Muscle of leg (tissue), 16 donors: ENCODE results near the gene S100A13. TPM values are rescaled to one million over a fixed set of nuclear protein-coding genes. Genes with fewer than 3 reads are reported as not detected.
"Not testable (repeated sequence)": the region's sequence is repeated elsewhere in the genome, so short reads cannot be mapped to it uniquely, and the experiment has no call there.

Experiments used
- DNase-seq: peaks from one replicate; pipeline ENCODE4 v3.0.0; 2013
- H3K27ac ChIP-seq: one replicate; pipeline ENCODE4 v1.5.1; 2013; ENCODE audit warnings: mild to moderate bottlenecking, low read length, control low read depth
- H3K27me3 ChIP-seq: one replicate; pipeline ENCODE4 v1.6.1; 2013; ENCODE audit warnings: low read length; ENCODE audit not compliant: control insufficient read depth, insufficient read depth
- H3K36me3 ChIP-seq: one replicate; pipeline ENCODE4 v1.6.1; 2013; ENCODE audit warnings: low read length; ENCODE audit not compliant: control insufficient read depth, insufficient read depth
- H3K4me1 ChIP-seq: one replicate; pipeline ENCODE4 v1.6.1; 2013; ENCODE audit warnings: low read length; ENCODE audit not compliant: control insufficient read depth, insufficient read depth
- H3K4me3 ChIP-seq: one replicate; pipeline ENCODE4 v1.5.1; 2013; ENCODE audit warnings: low read length, control low read depth
- H3K9me3 ChIP-seq: replicated peaks from 2 replicates; pipeline ENCODE4 v1.6.1; 2013; ENCODE audit warnings: low read depth, low read length; ENCODE audit not compliant: control insufficient read depth
- WGBS: methylation state at CpG from one replicate; pipeline ENCODE4 v1.1.5; 2013; ENCODE audit warnings: missing lambda C conversion rate; ENCODE audit not compliant: insufficient coverage; 5-methylcytosine and 5-hydroxymethylcytosine counted together
- long read RNA-seq, 11 donors: transcript quantifications; one replicate each; lab custom pipeline, GENCODE V29; 2026
- polyA plus RNA-seq, 8 donors: library from polyadenylated mRNA; unstranded; fragments of 120-200 nt; gene quantifications; one replicate each; pipeline versions ENCODE4 v1.2.1 to v1.2.3, GENCODE V29; 2013; ENCODE audit warnings: inconsistent platforms in 1 of 8, low replicate concordance in 1 of 8; ENCODE audit not compliant: insufficient read length in 8 of 8, insufficient read depth in 1 of 8
- total RNA-seq: library from RNA; stranded (reverse); fragments of 120-200 nt; gene quantifications from one replicate; pipeline ENCODE4 v1.2.4, GENCODE V29; 2013

The S100A13 gene
- total RNA-seq (111 TPM), polyA plus RNA-seq (10 to 100 TPM; 58.4 to 85.4 (median 70.6) TPM)
- long read RNA-seq, donor 1, partial matches to known transcripts: 17 of 18 reads
- long read RNA-seq, donor 1, other reads (novel, unspliced or antisense): 0 of 18 reads
- long read RNA-seq, donor 2, partial matches to known transcripts: 0 of 2 reads
- long read RNA-seq, donor 2, other reads (novel, unspliced or antisense): 0 of 2 reads
- long read RNA-seq, donor 3, partial matches to known transcripts: 7 of 10 reads
- long read RNA-seq, donor 3, other reads (novel, unspliced or antisense): 0 of 10 reads
- long read RNA-seq, donor 4, partial matches to known transcripts: 38 of 42 reads
- long read RNA-seq, donor 4, other reads (novel, unspliced or antisense): 0 of 42 reads
- long read RNA-seq, donor 5, partial matches to known transcripts: 0 of 2 reads
- long read RNA-seq, donor 5, other reads (novel, unspliced or antisense): 0 of 2 reads
- long read RNA-seq, donor 6, partial matches to known transcripts: 105 of 109 reads
- long read RNA-seq, donor 6, other reads (novel, unspliced or antisense): 0 of 109 reads
- long read RNA-seq, donor 7, partial matches to known transcripts: 99 of 102 reads
- long read RNA-seq, donor 7, other reads (novel, unspliced or antisense): 0 of 102 reads
- long read RNA-seq, donor 8, partial matches to known transcripts: 67 of 72 reads
- long read RNA-seq, donor 8, other reads (novel, unspliced or antisense): 0 of 72 reads
- long read RNA-seq, donor 9, partial matches to known transcripts: 68 of 70 reads
- long read RNA-seq, donor 9, other reads (novel, unspliced or antisense): 0 of 70 reads
- long read RNA-seq, donor 10, partial matches to known transcripts: 87 of 91 reads
- long read RNA-seq, donor 10, other reads (novel, unspliced or antisense): 0 of 91 reads
- long read RNA-seq, donor 11, partial matches to known transcripts: 71 of 74 reads
- long read RNA-seq, donor 11, other reads (novel, unspliced or antisense): 0 of 74 reads

GRCh38 chr1:153626904-153627714 is at the start of gene S100A13:
Gene S100A13, minus strand, starts transcription at chr1:153627505. Its CDS starts 1,033 bp downstream, at chr1:153626472.
- 0% methylated on average over 14 of the region's 28 CpGs for WGBS
- Histone ChIP-seq H3K36me3 (peaks cover 22% of the 10 kb centered on the region), H3K4me1 (peaks cover 52% of the 10 kb centered on the region), H3K9me3 (no peaks in the 10 kb centered on the region), H3K4me3 (peak within 1 kb of the TSS; percentile 68), H3K27me3 (no peaks in the 10 kb centered on the region), H3K27ac (peak within 1 kb of the TSS; percentile 81)
- peak; percentile 93 for DNase-seq

GRCh38 chr1:153673511-153673910 is 46.2 kb upstream of the S100A13 start:
- Histone ChIP-seq H3K9me3 (no peaks in the 10 kb centered on the region), H3K27ac (no peak overlapping the region), H3K27me3 (peaks cover 8% of the 10 kb centered on the region), H3K36me3 (peaks cover 12% of the 10 kb centered on the region), H3K4me3 (no peak overlapping the region), H3K4me1 (peaks cover 19% of the 10 kb centered on the region)
- no peak for DNase-seq
- WGBS: no CpG with 5 or more reads among the region's 2 CpGs

- WGBS: 22% methylated on average over 9 of the region's 28 CpGs
- not testable (repeated sequence) for DNase-seq, H3K9me3 ChIP-seq, H3K27me3 ChIP-seq
- peak overlapping the region; percentile 96 for H3K27ac ChIP-seq
- H3K36me3 ChIP-seq: peaks cover 27% of the 10 kb centered on the region
- H3K4me3 ChIP-seq: peak overlapping the region; percentile 58
- peaks cover 11% of the 10 kb centered on the region for H3K4me1 ChIP-seq
These were observed 44.5 kb upstream of the S100A13 start for GRCh38 chr1:153671628-153672353.

GRCh38 chr1:153670859-153671627 is 43.7 kb upstream of the S100A13 start, which contains the start of gene ILF2:
Gene ILF2, minus strand, starts transcription at chr1:153670993. Its CDS starts 71 bp downstream, at chr1:153670922.
- Histone ChIP-seq H3K4me1 (peaks cover 11% of the 10 kb centered on the region), H3K27me3 (no peaks in the 10 kb centered on the region), H3K27ac (peak within 1 kb of the TSS; percentile 96), H3K9me3 (no peaks in the 10 kb centered on the region), H3K36me3 (peaks cover 34% of the 10 kb centered on the region), H3K4me3 (peak within 1 kb of the TSS; percentile 93)
- DNase-seq: peak; percentile 100
- WGBS: 0% methylated on average over 17 of the region's 35 CpGs

GRCh38 chr1:153670257-153670858 is 43.1 kb upstream of the S100A13 start:
- Histone ChIP-seq H3K27ac (peak overlapping the region; percentile 91), H3K4me3 (peak overlapping the region; percentile 93), H3K9me3 (no peaks in the 10 kb centered on the region), H3K4me1 (peaks cover 11% of the 10 kb centered on the region), H3K36me3 (peaks cover 41% of the 10 kb centered on the region), H3K27me3 (no peaks in the 10 kb centered on the region)
- DNase-seq: no peak
- WGBS: 1% methylated on average over 17 of the region's 22 CpGs

- 90% methylated on average over 4 of the region's 6 CpGs for WGBS
- H3K4me3 ChIP-seq: peak overlapping the region; percentile 93
- H3K9me3 ChIP-seq: no peaks in the 10 kb centered on the region
- H3K27ac ChIP-seq: no peak overlapping the region
- no peaks in the 10 kb centered on the region for H3K27me3 ChIP-seq
- H3K4me1 ChIP-seq: peaks cover 11% of the 10 kb centered on the region
- DNase-seq: no peak
- H3K36me3 ChIP-seq: peaks cover 48% of the 10 kb centered on the region
These were observed 42.3 kb upstream of the S100A13 start for GRCh38 chr1:153669606-153670005.

GRCh38 chr1:153668672-153669071 is 41.4 kb upstream of the S100A13 start:
- H3K9me3 ChIP-seq, H3K27ac ChIP-seq, DNase-seq, H3K4me3 ChIP-seq, H3K27me3 ChIP-seq: not testable (repeated sequence)
- H3K4me1 ChIP-seq: peaks cover 11% of the 10 kb centered on the region
- 100% methylated on average over 4 of the region's 8 CpGs for WGBS
- peaks cover 56% of the 10 kb centered on the region for H3K36me3 ChIP-seq

GRCh38 chr1:153667439-153667838 is 40.1 kb upstream of the S100A13 start:
- H3K36me3 ChIP-seq: peaks cover 67% of the 10 kb centered on the region
- WGBS: 100% methylated on average over 1 of the region's 4 CpGs
- no peaks in the 10 kb centered on the region for H3K9me3 ChIP-seq

More at GRCh38 chr1:153667439-153667838, 40.1 kb upstream of the S100A13 start:
- no peak for DNase-seq
- Histone ChIP-seq H3K27ac (no peak overlapping the region), H3K4me3 (no peak overlapping the region), H3K27me3 (no peaks in the 10 kb centered on the region), H3K4me1 (peaks cover 11% of the 10 kb centered on the region)
